KG1 (cell line): ENCODE data around the gene DEDD2.

Experiments
- DNase-seq: peaks from one replicate; lab custom pipeline; 2025; lab: John Stamatoyannopoulos, UW

DEDD2 gene

GRCh38 chr19:42248270-42249148 lies 31.0 kb upstream of the DEDD2 start:
- DNase-seq: no peak

- no peak for DNase-seq
These were observed 30.2 kb upstream of the DEDD2 start for GRCh38 chr19:42247640-42248199.

- no peak for DNase-seq
These were observed 29.6 kb upstream of the DEDD2 start for GRCh38 chr19:42246922-42247639.

GRCh38 chr19:42246143-42246921 lies 28.9 kb upstream of the DEDD2 start:
- DNase-seq: no peak

DNA sequence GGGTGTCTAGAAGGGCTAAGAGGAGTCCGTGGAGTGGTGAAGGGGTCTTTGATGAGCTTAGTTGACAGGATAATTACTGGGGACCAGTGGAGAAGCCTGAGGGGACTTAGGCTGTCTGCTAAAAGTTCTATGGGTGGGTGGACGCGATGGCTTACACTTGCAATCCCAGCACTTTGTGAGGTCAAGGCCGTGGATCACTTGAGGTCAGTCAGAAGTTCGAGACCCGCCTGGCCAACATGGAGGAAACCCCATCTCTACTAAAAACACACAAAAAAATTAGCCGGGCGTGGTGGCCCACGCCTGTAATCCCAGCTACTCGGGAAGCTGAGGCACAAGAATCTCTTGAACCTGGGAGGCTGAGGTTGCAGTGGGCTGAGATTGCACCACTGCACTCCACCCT lies 27.8 kb upstream of the DEDD2 start:
- no peak for DNase-seq

GRCh38 chr19:42244347-42245220 lies 27.1 kb upstream of the DEDD2 start:
- DNase-seq: peak; percentile 89

DNA sequence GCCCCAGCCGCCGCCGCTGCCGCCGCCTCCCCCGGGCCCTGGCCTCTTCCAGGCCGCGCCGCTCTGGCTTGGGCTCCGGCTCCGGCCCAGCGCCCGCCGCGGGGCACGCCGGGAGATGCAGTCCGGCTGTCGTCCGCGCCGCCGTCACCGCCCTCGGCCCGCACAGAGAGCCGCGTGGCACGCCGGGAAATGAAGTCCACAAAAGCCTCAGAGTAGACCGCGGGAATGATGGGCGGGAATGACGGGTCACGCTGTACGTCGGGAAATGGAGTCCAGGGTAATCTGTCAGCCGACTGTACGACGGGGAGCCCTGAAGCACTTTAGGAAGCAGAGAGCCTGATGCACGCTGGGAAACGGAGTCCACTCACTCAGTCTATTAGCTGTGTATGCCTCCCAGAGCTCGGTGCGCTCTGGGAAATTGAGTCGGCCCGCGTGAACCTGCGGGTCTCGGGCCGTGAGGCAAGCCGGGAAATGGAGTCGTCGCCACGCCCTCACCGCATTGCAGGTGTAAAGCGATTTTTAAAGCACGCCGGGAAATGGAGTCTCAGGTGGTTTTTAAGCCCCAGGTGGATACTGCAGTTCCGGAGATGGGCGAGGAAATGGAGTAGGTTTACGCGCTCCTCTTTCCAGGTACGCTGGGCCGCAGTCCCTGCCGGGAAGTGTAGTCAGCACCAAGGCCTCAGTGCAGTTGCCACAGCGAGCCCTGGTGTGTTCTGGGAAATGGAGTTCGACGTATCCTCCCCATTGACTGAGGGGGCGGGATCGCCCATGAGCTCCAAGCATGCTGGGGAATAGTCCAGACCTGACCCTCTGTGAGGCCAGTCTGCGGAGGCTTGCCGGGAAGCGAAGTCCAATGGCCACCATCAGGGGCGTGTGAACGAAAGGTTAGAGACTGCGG lies 25.3 kb upstream of the DEDD2 start, which contains the start of gene GSK3A:
Gene GSK3A, minus strand, starts transcription at position 91 of the 898 bp plus-strand sequence. CDS start 137 bp downstream, outside the sequence.
- DNase-seq: peak; percentile 99

DNA sequence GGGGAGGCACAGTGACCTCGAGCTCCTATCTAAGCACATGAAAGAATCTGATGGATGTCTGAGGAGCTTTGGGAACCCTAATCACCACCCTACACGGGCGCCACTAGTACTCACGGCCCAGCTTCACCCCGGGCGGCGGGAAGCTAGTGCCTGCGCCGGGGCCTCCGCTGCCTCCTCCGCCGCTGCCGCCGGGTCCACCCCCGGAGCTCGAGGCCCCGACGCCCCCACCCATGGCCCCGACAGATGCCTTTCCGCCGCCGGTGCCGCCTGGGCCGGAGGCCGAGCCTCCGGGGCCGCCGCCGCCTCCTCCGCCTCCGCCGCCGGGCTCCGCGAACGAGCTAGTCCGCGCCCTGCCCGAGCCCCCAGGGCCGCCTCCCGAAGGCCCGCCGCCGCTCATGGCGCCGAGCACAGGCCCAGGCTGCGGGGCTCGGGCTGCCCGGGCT lies 24.6 kb upstream of the DEDD2 start:
- no peak for DNase-seq

GRCh38 chr19:42241279-42241678 lies 23.8 kb upstream of the DEDD2 start:
- no peak for DNase-seq

DNA sequence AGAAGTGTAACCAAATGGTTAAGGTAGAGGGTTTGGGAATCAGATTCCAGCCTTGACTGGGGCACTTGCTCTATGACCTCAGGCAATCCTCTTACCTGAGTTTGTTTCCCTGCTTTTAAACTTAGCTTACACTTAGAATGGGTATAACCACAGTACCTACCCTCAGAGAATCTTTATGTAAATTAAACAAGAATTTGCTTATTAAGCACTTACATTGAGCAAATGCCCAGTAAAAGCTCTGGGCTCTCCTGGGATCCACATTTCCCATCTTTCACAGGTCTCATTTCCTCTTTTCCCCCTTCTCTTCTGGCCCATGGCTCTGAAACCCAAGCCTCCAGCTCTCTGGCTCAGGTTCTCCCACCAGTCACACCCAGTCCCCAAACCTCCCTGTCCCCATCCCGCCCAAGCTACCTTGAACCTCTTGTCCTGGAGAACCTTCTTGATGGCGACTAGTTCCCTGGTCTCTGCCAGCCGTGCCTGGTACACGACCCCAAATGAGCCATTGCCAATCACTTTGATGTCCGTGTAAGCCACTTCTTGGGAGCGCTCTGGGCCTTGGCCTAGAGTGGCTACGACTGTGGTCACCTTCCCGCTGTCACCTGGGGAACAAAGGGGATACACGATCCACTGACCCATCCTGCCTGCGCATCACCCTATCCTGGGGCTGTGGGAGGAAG lies 22.2 kb upstream of the DEDD2 start:
- DNase-seq: no peak

GRCh38 chr19:42235181-42235580 lies 17.7 kb upstream of the DEDD2 start:
- no peak for DNase-seq

GRCh38 chr19:42234364-42234763 lies 16.9 kb upstream of the DEDD2 start:
- DNase-seq: no peak

DNA sequence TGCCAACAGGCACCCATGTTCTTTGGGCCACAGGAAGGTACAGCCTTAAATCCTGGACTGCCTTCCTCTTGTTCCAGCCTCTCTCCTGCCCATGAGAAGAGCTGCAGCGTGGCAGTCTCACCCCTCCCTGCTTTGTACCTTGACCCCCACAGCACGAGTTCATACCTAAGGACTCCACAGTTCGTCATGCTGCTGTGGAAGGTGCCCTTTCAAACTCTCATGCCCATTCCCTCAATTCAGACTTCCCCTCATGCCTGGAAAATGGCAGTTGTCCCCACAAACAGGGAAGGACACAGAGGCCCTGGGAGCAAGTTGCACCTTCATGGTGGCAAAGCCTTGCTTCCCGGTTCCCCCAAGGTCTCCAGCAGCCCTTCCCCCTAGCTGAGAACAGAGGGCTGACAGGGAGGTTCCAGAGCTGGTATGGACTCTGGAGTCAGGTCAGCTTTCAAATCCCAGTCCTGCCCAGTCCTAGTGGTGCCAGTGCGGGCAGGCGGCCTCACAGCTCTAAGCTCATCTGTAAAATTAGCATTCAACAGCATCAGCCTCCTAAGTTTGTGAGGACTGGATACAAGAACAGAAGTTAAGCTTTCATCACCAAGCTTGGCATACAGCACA lies 16.3 kb upstream of the DEDD2 start:
- no peak for DNase-seq

GRCh38 chr19:42233106-42233505 lies 15.6 kb upstream of the DEDD2 start:
- no peak for DNase-seq

- DNase-seq: no peak
These were observed 15.0 kb upstream of the DEDD2 start for GRCh38 chr19:42232435-42232834.

DNA sequence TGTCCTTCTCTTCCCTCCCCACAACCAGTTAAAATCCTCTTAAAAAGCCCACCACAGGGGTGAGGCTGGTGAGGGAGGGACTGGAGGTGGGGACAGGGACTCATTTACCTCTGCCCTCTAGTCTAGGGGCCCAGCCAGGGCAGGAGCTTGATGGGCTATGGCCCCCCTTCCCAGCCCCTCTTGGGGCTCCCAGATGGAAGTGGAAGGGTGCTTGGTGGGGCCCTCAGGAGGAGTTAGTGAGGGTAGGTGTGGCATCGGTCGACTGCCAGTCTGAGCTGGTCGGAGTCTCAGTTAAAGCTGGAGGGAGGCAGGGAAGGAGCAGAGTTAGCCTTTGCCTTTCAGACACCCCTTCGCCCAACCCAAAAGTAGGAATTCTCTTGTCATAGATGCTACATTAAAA lies 13.1 kb upstream of the DEDD2 start:
- DNase-seq: no peak

DNA sequence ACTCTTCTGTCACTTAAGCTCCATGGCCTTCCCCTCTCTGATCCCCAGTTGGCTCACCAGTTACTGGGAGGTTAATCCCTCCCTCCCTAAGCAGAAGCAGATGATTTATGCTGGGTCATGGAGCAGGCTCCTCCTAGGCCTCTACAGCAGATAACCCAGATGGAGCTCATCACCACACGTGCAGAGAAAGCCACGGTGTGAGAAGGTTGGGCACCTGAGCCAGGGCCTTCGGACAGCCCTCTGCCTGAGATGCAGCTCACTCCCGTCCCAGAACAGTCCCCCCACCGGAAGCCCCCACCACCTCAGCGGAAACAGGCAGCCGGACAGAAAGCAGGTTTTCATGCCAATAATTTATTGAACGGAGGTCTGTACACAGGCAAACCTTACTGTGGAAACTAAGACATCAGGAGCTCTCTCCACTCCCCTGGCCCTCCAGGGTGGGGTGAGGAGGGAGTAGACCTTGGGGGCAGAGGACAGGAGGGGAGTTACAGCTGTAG lies 12.4 kb upstream of the DEDD2 start:
- no peak for DNase-seq

- DNase-seq: no peak
These were observed 11.9 kb upstream of the DEDD2 start for GRCh38 chr19:42229301-42229854.
